Brain microvascular endothelial cell (primary cell): ENCODE results near the gene RNF181.

Experiments
- DNase-seq: peaks from one replicate; pipeline ENCODE4 v3.0.0-alpha.2; 2020
- H3K27ac ChIP-seq: fragments of 250-450 bp; sonication (Bioruptor Pico); 2 replicates; pipeline ENCODE4 v1.5.1; 2020; ENCODE audit warnings: mild to moderate bottlenecking, moderate library complexity
- H3K27me3 ChIP-seq: fragments of 250-450 bp; sonication (Bioruptor Pico); replicated peaks from 2 replicates; pipeline ENCODE4 v1.5.1; 2020; ENCODE audit warnings: mild to moderate bottlenecking
- H3K36me3 ChIP-seq: fragments of 250-450 bp; sonication (Bioruptor Pico); replicated peaks from 2 replicates; pipeline ENCODE4 v1.5.1; 2020; ENCODE audit warnings: mild to moderate bottlenecking
- H3K4me3 ChIP-seq: 2 replicates; pipeline ENCODE4 v1.5.1; 2011; ENCODE audit warnings: low read depth, mild to moderate bottlenecking, control low read depth, low read length, moderate library complexity
- in situ Hi-C: cut with HindIII; loops from 2 replicates; pipeline ENCODE4 v1.10.0; 2017; ENCODE audit warnings: low sequenced_read_pairs, low pct_ligation_motif_present
- TF ChIP-seq, protein P1 (sequence below): IDR thresholded peaks from 2 replicates; pipeline ENCODE4 v1.5.1; 2011; ENCODE audit warnings: low read depth, mild to moderate bottlenecking, moderate library complexity, low read length, control low read depth, inconsistent platforms; ENCODE audit errors: missing control alignments

RNF181 gene

DNA sequence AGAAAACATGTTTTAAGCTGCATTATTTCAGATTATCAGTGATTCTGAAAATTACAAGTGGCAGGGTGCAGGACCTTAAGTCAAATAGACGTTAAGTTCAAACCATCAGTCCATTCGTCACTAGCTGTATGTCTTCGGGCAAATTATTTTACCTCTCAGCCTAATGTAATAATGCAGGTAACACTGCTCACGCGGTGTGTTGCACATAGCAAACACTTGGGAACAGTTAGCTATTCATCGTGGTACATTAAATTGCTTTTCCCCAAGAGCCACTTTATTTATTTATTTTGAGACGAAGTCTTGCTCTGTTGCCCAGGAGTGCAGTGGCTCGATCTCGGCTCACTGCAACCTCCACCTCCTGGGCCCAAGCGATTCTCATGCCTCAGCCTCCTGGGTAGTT, 46.5 kb upstream of the RNF181 start:
- no peak for DNase-seq
- Histone ChIP-seq H3K27ac (peak overlapping the region; percentile 43), H3K4me3 (no peak overlapping the region), H3K36me3 (peaks cover 72% of the 10 kb centered on the region), H3K27me3 (no peaks in the 10 kb centered on the region)
- in situ Hi-C loops, result no loop called here
- TF ChIP-seq, protein P1, sequence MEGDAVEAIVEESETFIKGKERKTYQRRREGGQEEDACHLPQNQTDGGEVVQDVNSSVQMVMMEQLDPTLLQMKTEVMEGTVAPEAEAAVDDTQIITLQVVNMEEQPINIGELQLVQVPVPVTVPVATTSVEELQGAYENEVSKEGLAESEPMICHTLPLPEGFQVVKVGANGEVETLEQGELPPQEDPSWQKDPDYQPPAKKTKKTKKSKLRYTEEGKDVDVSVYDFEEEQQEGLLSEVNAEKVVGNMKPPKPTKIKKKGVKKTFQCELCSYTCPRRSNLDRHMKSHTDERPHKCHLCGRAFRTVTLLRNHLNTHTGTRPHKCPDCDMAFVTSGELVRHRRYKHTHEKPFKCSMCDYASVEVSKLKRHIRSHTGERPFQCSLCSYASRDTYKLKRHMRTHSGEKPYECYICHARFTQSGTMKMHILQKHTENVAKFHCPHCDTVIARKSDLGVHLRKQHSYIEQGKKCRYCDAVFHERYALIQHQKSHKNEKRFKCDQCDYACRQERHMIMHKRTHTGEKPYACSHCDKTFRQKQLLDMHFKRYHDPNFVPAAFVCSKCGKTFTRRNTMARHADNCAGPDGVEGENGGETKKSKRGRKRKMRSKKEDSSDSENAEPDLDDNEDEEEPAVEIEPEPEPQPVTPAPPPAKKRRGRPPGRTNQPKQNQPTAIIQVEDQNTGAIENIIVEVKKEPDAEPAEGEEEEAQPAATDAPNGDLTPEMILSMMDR, result no peak

DNA sequence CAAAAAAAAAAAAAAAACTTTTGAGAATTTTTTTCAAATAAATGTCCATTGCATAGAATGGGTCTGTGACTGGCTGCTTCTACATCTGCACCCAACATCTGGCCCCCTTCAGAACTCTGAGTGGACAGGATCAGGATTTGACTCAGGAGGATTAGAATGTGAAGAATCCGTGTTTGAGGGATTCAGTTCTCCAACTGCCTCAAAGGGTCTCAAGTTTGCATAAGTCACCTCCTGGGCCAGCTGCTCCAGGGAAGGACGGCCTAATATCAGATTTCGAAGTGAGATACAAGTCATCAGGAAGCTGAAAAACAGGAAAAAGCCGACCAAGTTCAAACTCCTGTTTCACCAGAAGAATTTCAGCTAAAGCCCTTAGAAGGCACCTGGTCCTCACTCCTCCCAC, 45.7 kb upstream of the RNF181 start:
- peak; percentile 83 for DNase-seq
- no peak overlapping the region for H3K4me3 ChIP-seq
- no peaks in the 10 kb centered on the region for H3K27me3 ChIP-seq
- TF ChIP-seq, protein P1, result no peak
- in situ Hi-C loops, result no loop called here
- peak overlapping the region; percentile 59 for H3K27ac ChIP-seq
- H3K36me3 ChIP-seq, result peaks cover 74% of the 10 kb centered on the region

DNA sequence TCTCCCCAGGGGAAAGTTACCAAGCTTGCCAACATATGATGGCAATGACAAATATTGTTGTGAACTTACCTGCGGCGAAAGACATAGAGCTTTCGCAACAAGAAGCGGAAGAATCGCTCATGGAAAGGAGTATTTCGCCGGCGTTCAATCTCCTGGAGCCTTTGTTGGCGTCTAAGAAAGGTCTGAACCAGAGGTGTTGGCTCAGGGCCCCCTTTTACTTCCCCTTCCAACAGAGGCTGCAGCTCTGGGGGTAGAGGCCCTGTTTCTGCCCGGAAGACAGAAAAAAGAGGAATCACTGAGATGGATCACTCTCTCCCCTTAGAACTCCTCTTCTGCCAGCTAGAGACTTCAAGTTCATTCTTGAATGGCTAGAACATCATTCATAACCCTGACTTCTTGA, 45.1 kb upstream of the RNF181 start:
- H3K27me3 ChIP-seq, result no peaks in the 10 kb centered on the region
- in situ Hi-C loops, result no loop called here
- peaks cover 75% of the 10 kb centered on the region for H3K36me3 ChIP-seq
- H3K4me3 ChIP-seq, result no peak overlapping the region
- DNase-seq, result no peak
- peak overlapping the region; percentile 59 for H3K27ac ChIP-seq
- TF ChIP-seq, protein P1, result no peak

DNA sequence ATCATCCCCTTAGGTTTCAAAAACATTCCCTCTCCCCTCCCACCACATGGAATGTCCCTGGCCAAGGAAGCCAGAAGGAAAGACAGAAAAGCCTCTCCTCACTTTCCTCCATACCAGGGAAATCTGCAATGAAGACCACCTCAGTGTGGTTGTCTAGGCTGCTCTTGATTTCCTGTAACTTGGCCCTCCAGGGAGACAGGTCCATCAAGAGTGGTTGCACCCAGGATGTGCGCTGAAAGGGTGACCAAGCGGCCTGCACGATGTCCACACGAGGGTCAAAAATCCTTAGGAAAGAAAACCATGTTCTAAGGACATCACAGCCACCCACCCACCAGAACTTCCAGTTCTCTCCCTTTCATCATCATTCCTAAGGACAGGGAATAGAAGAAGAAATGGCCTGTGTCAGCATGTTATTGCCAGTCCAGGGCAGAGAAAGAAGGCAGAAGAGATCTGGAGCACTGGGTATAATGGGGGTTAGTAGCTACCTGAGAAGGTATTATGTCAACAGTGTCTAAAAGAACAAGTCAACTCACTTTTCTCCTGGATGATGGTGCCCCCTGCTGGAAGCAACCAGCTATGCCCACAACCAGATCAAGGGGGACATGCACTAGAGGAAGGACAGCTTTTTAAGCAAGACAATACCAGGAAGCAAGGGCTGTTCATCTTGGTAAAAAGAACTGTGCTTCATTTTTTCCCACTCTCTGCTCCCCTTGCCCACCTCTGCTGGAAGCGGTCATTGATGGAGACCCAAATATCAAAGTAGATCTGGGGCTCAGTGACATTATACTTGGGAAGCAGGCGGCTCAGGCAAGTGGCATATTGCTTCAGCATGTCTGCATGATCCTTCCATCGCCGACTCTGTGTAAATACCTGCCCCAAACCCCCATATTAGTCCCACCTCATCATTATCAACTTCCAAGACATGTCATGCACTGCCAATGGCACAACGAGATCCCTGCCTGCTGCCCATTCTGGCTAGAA, 43.6 kb upstream of the RNF181 start:
- no peak overlapping the region for H3K27ac ChIP-seq
- in situ Hi-C loops, result no loop called here
- peak; percentile 60 for DNase-seq
- H3K36me3 ChIP-seq, result peaks cover 76% of the 10 kb centered on the region
- TF ChIP-seq, protein P1, result peak; percentile 95
- H3K4me3 ChIP-seq, result no peak overlapping the region
- H3K27me3 ChIP-seq, result no peaks in the 10 kb centered on the region

DNA sequence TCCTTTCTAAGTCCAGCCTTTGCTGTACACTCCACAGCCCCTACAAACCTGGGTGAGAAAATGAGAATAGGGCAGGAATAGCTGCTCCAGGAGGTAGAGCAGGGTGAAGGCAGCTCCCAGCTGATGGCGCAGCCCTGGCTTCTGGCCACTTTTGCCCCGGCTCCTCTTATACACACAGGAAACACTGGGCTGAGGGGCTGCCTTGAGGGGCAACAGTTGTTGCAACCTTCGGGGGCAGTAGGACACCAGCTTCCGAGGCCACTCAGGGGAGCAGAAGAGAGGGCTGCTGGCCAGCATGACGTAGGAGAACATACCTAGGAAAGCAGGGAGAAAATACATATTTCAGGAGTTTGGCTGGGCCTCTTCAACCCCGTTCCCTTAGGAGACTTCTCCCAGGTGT, 42.4 kb upstream of the RNF181 start:
- H3K4me3 ChIP-seq, result no peak overlapping the region
- no peak for DNase-seq
- in situ Hi-C loops, result no loop called here
- H3K27ac ChIP-seq, result no peak overlapping the region
- no peaks in the 10 kb centered on the region for H3K27me3 ChIP-seq
- peaks cover 79% of the 10 kb centered on the region for H3K36me3 ChIP-seq
- TF ChIP-seq, protein P1, result no peak
